Measurements from ENCODE around the gene AMACR. TPM values are rescaled to one million over a fixed set of nuclear protein-coding genes. Genes with fewer than 3 reads are reported as not detected.

The AMACR gene
- total RNA-seq, 1 donor, result 19.1 TPM

- peak; percentile 49 for DNase-seq (ENCODE audit: low read depth)
- TF ChIP-seq CTCF (IDR thresholded peaks at IDR 0.05; ENCODE audit: insufficient read depth, low read length), result no peak
- no peak within 1 kb of the TSS for H3K4me3 ChIP-seq (ENCODE audit: low read depth, low read length)
Observed at GRCh38 chr5:34043099-34043876, 35.4 kb upstream of the AMACR start, which contains the start of gene C1QTNF3. Gene C1QTNF3 (minus strand): TSS chr5:34043213. CDS start chr5:34043125, 88 bp downstream.

GRCh38 chr5:34042321-34042720, 34.5 kb upstream of the AMACR start:
- no peak for DNase-seq (ENCODE audit: low read depth)
- no peak for TF ChIP-seq CTCF (IDR thresholded peaks at IDR 0.05; ENCODE audit: insufficient read depth, low read length)
- no peak overlapping the region for H3K4me3 ChIP-seq (ENCODE audit: low read depth, low read length)

- H3K4me3 ChIP-seq (ENCODE audit: low read depth, low read length), result no peak overlapping the region
- TF ChIP-seq CTCF (IDR thresholded peaks at IDR 0.05; ENCODE audit: insufficient read depth, low read length), result no peak
- no peak for DNase-seq (ENCODE audit: low read depth)
Observed at GRCh38 chr5:34041247-34041972, 33.6 kb upstream of the AMACR start.

DNA sequence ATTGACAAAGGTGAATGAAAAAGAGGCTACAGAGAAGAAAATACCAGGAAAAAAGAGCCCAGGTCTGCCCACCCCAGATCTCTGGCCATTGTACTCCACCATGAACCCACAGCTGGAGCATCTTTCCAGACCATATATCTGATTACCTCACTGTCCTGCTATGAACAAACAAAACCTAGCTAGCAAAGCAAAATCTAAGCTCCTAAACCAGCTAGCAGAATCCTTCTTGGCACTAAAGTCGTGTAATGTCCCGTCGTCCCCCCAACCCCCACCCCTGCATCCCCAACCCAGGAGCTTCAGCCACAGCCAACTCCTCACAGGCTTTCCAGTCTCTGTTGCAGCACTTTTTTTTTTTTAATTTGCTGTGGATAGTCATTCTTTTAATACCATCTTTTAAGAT, 32.6 kb upstream of the AMACR start:
- no peak for TF ChIP-seq CTCF (IDR thresholded peaks at IDR 0.05; ENCODE audit: insufficient read depth, low read length)
- no peak overlapping the region for H3K4me3 ChIP-seq (ENCODE audit: low read depth, low read length)
- no peak for DNase-seq (ENCODE audit: low read depth)

DNA sequence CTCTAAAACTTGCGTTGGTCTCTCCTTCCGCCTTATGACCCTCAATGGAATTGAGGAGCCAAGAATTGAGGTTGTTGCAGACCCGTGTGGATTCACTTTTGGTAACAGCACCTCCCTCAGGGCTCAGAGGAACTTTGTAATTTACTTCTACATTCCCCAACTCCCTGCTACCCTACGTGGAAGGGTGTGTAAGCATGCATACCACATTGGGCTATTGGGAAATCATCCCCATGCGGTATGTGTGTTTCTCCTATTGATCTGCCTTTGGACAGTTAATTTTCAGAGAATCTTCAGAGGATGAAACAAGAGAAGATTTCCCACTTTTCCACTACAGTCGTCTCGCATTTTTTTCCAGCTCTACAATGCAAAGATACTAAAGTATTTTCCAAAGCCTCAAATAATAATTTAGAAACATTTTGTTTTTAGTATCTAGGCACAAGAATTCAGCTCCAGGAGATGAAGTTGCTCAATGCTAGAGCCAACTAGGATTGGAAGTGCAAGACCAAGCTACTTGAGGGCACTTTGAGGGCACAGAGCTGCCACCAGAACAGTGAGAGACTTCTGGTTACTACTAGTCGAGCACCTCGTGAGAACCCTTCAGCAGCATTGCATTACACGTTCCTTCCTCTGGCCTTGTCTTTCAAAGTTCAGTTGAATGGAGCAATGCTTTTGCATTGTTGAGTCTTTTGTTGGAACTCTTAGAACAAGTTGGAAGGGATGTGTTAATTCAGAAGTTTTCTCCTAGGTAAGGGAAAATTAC, 31.7 kb upstream of the AMACR start:
- no peak for DNase-seq (ENCODE audit: low read depth)
- no peak overlapping the region for H3K4me3 ChIP-seq (ENCODE audit: low read depth, low read length)
- no peak for TF ChIP-seq CTCF (IDR thresholded peaks at IDR 0.05; ENCODE audit: insufficient read depth, low read length)

GRCh38 chr5:34038838-34039237, 31.0 kb upstream of the AMACR start:
- no peak for DNase-seq (ENCODE audit: low read depth)
- no peak for TF ChIP-seq CTCF (IDR thresholded peaks at IDR 0.05; ENCODE audit: insufficient read depth, low read length)

More at GRCh38 chr5:34038838-34039237, 31.0 kb upstream of the AMACR start:
- H3K4me3 ChIP-seq (ENCODE audit: low read depth, low read length), result no peak overlapping the region

Data from fibroblast of the aortic adventitia (primary cell).